ENCODE data around the gene USPL1. TPM values are rescaled to one million over a fixed set of nuclear protein-coding genes. Genes with fewer than 3 reads are reported as not detected.

USPL1 gene
- total RNA-seq, 1 experiment from 2014 or later = 17.3 TPM

- DNase-seq (ENCODE audit: low read depth) = no peak
Observed at GRCh38 chr13:30656178-30656577, 38.5 kb downstream of the USPL1 start.

GRCh38 chr13:30659980-30660379 is 42.3 kb downstream of the USPL1 start:
- DNase-seq (ENCODE audit: low read depth) = no peak

- no peak for DNase-seq (ENCODE audit: low read depth)
Observed at GRCh38 chr13:30660796-30661195, 43.1 kb downstream of the USPL1 start.

GRCh38 chr13:30664689-30665275 is 47.1 kb downstream of the USPL1 start:
- no peak for DNase-seq (ENCODE audit: low read depth)

- no peak for DNase-seq (ENCODE audit: low read depth)
Observed at GRCh38 chr13:30665638-30666037, 47.9 kb downstream of the USPL1 start.

DNA sequence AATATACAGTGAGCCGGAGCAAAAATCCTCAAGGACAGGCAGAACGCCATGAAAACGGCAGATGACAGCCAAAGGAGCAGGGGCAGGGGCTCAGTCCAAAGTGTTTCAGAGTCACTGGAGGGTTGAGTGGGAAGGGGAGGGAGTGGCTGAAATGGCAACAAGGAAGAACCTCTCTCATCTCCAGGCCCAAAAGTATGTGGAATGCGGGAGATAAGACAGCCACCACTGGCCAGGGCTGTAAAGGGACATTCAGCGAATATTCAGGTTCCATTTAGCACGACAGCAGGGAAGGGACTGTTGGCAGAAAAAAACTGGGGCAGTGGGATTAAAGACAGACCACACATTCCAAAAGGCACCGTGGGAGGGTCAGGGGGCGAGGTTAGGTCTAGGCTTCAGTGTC is 48.4 kb downstream of the USPL1 start:
- no peak for DNase-seq (ENCODE audit: low read depth)

GRCh38 chr13:30667014-30667413 is 49.3 kb downstream of the USPL1 start:
- no peak for DNase-seq (ENCODE audit: low read depth)

GRCh38 chr13:30668312-30668711 is 50.6 kb downstream of the USPL1 start:
- DNase-seq (ENCODE audit: low read depth) = no peak

DNA sequence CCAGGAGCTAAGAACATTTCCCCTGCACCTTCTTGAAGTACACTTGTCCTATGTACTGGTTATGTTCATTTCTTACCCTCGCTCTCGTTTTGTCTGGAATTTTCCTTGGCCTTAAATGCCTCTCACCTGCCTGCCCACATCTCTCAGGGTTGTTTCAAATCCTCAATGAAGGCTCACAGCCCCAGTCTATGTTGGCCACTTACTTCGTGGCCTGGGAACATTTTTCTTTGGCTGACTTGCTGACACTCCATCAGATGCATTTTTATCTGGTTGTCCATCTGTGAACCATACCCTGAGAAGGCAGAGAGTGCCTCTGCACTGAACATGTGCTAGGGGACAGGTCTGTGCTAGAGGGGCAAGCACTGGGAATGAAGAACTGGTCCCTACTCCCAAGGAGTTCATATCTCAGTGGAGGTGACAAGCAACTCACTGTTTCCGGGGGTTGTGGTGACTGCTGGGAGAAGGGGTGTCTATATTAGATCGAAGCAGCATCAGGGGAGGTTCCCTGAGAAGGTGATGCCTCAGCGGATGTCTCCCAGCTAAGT is 53.6 kb downstream of the USPL1 start:
- DNase-seq (ENCODE audit: low read depth) = no peak

DNA sequence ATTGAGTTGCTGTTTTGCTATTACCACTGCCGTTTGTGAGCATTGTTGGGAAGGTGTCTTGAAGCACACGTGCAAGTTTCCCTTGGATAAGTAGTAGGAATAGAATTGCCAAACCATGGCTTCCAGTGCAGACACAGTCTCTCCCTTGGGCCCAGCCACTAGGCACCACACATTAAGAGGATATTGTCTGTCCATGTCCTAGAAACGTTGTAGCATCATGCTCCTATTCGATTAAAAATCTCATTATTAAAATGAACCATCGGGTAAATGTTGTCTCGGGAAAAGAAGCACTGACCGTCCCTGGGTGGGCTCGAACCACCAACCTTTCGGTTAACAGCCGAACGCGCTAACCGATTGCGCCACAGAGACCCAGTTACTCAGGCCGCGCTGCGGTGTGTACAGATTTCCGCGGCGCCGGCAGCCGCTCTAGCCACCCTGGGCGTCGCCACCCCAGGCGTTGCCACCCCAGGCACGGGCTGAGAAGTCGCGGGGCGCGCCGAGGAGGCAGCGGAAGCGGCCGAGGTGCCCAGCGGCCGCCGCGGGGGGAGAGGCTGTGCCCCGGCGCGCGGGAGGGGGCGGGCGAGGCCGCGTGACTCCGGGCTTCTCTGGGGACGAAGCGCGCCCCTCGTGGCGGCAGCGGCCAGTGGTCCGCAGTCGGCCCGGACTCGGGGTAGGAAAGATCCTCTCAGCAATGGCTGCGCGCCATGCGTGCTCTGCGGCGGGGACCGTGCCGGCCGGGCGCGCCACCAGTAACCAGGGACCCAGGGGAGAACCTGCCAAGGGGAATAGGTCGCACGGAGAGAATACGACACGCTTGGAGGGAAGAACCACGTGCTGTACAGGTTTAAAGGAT is 56.2 kb downstream of the USPL1 start:
- peak; percentile 89 for DNase-seq (ENCODE audit: low read depth)

DNA sequence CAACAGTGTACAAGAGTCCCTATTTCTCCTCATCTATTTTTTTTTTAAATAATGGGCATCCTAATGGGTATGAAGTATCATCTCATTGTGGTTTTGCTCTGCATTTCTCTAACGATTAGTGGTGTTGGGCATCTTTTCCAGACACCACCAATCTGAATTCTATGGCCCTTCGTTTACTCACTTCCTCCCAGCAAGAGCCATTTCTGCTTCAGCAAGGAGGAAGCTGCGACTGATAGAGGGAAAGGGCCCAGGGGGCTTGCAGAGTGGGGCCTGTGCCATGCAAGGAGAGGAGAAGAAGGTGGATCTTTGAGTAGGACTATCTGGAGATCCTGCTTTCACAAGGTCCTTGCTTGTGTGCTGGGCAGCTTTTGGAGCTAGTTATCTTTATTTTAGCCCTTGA is 58.0 kb downstream of the USPL1 start:
- DNase-seq (ENCODE audit: low read depth) = no peak

DNA sequence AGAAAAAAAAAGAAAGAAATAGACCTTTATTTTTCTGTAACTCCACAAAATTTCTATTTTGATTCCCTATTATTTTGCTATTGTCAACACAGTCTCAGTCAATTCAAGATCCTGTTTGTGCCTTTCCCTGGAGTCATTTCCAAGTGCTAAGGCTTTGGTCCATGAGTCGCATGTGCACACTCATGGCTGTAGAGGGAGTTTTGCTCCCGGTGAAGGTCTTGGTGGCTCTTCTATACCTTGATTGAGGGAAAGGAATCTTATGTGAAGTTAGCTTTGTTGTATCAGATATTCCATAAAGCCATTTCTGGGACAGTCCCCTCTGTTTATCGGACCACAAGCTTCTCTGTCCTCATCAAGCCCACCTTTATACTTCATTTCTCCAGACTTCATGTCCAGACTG is 59.0 kb downstream of the USPL1 start:
- peak; percentile 49 for DNase-seq (ENCODE audit: low read depth)

DNA sequence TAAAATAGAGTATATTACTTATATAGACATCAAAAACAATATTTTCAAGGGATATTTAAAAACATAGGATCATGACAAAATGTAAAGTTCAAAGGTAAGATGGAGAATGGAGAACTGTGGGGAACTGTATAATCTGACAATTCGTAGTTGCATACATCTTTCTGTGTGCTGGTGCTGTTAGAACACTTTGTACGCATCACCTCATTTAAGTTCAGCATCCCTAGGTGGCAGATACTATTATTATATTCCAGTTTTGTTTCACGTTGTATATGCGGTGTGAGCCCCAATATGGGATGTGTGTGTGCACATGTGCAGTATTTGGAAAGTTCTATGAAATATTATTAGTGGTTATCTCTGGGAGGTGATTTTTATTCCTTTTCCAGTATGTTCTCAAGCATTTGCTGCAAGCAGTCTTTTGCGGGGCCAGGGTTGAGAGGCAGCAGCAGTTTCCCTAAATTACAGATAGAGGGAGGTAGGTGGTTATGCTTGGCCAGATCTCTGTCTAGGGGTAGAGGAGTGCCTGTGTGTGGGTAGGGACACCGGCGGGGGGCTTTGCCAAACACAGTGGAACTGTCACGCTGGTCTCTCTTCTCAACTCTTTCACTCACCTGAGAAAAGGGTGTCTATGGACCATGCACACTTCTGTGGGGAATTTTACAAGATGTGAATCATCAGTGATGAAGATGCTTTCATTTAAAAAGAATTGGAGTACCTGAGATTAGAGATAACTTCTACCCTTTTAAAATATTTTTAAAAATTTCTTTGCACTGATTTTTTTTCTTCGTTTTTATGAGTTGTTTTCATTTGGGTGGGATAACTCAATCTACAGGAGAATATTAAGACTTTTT is 62.0 kb downstream of the USPL1 start:
- DNase-seq (ENCODE audit: low read depth) = peak; percentile 49

GRCh38 chr13:30681843-30682242 is 64.1 kb downstream of the USPL1 start:
- DNase-seq (ENCODE audit: low read depth) = peak; percentile 50

DNA sequence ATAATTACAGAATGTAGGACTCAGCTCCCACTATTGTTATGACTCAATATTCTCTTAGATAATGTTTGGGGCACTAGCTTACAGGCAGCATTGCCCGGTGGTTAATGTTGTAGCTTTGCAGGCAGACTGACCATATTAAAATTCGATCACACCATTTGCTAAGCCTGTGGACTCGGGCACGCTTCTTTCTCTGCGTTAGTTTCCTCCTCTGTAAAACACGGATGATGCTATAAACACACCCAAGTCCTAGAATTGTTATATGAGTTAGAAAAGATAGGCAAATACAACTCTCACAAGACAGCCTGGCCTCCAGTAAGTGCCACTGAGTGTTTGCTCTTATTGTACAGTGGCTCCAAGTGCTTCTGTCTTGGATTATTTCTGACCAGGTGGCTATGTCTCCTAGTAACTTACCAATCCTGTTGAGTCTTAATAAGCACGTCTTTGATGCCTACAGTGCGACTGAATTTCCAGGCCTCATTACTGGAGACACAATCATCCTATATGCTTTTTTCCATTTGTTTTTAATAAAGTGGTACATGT is 67.7 kb downstream of the USPL1 start:
- DNase-seq (ENCODE audit: low read depth) = no peak

DNA sequence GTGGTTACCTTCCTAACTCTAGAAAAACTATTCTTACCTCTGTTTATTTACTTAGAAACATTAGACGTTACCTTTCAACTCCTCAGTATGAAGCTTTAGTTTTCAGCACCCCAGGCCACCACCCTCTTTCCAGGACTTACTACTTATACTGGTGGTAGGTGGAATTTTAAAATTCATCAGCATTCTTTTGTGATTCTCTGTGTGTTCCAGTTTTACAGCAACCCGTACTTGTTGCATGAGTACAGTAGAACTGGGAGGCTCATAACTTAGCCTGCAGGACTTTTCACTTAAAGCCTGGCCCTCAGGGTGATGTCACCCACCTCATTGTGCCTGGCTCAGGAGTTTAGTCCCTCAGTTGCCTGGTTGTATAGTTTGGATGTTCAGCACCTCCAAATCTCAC is 68.3 kb downstream of the USPL1 start:
- no peak for DNase-seq (ENCODE audit: low read depth)

DNA sequence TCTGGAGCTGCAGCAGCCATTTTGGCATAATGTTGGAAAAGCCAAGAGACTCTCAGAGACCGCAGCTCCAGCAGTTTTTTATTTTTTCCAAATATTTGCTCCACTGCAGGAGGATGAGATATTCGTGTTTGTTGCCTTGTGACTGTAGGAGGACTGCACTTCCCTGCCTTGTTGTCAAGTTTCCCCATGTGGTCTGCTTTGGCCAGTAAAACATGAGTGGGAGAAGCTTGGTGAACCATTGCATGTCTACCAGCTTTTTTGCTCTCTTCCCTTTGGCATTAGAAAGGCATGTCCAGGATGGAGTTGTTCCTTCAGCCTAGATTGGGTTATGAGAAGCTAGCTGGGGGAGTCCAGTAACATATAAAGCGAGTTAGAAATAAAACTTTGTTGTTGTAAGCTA is 69.9 kb downstream of the USPL1 start:
- DNase-seq (ENCODE audit: low read depth) = no peak

GRCh38 chr13:30689752-30690151 is 72.0 kb downstream of the USPL1 start:
- DNase-seq (ENCODE audit: low read depth) = no peak

- DNase-seq (ENCODE audit: low read depth) = peak; percentile 97
Observed at GRCh38 chr13:30690282-30691188, 72.8 kb downstream of the USPL1 start.

DNA sequence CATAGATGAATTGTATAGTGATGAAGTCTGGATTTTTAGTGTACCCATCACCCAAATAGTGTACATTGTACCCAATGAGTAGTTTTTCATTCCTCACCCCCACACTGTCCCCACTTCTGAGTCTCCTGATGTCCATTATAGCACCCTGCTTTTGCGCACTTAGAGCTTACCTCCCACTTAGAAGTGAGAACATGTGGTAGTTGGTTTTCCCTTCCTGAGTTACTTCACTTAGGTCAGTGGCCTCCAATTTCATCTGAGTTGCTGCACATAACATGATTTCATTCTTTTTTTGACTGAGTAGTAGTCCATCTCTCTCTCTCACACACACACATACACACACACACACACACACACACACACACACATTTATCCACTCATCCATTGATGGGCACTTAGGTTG is 74.4 kb downstream of the USPL1 start:
- no peak for DNase-seq (ENCODE audit: low read depth)
